HL-60 (cell line): Measurements from ENCODE around the gene MED10.

ENCODE experiments used
- DNase-seq, 2 experiments: peaks; one replicate each; pipeline ENCODE4 v3.0.0-alpha.2; 2010 to 2020; ENCODE audit warnings: low read depth in 1 of 2, low spot score in 1 of 2
- H3K27ac ChIP-seq: fragments of 250-450 bp; sonication (Bioruptor Pico); replicated peaks from 2 replicates; pipeline ENCODE4 v1.5.1; 2020; ENCODE audit warnings: mild to moderate bottlenecking, moderate library complexity
- H3K27me3 ChIP-seq: fragments of 250-450 bp; sonication (Bioruptor Pico); 2 replicates; pipeline ENCODE4 v1.5.1; 2021; ENCODE audit warnings: mild to moderate bottlenecking, moderate library complexity; ENCODE audit not compliant: insufficient read depth, poor library complexity, severe bottlenecking
- H3K4me3 ChIP-seq: replicated peaks from 2 replicates; pipeline ENCODE4 v1.5.1; 2011; ENCODE audit warnings: mild to moderate bottlenecking, control low read depth, low read length; ENCODE audit not compliant: insufficient read depth
- GABPA ChIP-seq: IDR thresholded peaks from 2 replicates; pipeline ENCODE4 v1.6.1; 2012; ENCODE audit warnings: low read depth
- POLR2AphosphoS5 ChIP-seq: IDR thresholded peaks from 2 replicates; pipeline ENCODE4 v1.6.1; 2012; ENCODE audit warnings: low read depth
- SPI1 ChIP-seq: IDR thresholded peaks from 2 replicates; pipeline ENCODE4 v1.6.1; 2012; ENCODE audit warnings: low read depth, mild to moderate bottlenecking, borderline replicate concordance
- long read RNA-seq: library from polyadenylated mRNA; unstranded; transcript quantifications from one replicate; pipeline ENCODE4 v2.0.0, GENCODE V29; 2020
- TF ChIP-seq, protein P1 (sequence below): IDR thresholded peaks from one replicate; pipeline ENCODE4 v1.5.1; 2011; ENCODE audit warnings: low read length, control low read depth, inconsistent platforms; ENCODE audit not compliant: insufficient read depth
- TF ChIP-seq, protein P2 (sequence below): IDR thresholded peaks from 2 replicates; pipeline ENCODE4 v1.6.1; 2012; ENCODE audit warnings: low read depth; ENCODE audit not compliant: insufficient replicate concordance

Gene MED10, protein sequence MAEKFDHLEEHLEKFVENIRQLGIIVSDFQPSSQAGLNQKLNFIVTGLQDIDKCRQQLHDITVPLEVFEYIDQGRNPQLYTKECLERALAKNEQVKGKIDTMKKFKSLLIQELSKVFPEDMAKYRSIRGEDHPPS
- long read RNA-seq, transcript MED10-201 (4 exons, 1,141 nt) = major isoform, 72 of 99 reads
- long read RNA-seq, partial matches to known transcripts = 0 of 99 reads
- long read RNA-seq, other reads (novel, unspliced or antisense) = 26 of 99 reads

DNA sequence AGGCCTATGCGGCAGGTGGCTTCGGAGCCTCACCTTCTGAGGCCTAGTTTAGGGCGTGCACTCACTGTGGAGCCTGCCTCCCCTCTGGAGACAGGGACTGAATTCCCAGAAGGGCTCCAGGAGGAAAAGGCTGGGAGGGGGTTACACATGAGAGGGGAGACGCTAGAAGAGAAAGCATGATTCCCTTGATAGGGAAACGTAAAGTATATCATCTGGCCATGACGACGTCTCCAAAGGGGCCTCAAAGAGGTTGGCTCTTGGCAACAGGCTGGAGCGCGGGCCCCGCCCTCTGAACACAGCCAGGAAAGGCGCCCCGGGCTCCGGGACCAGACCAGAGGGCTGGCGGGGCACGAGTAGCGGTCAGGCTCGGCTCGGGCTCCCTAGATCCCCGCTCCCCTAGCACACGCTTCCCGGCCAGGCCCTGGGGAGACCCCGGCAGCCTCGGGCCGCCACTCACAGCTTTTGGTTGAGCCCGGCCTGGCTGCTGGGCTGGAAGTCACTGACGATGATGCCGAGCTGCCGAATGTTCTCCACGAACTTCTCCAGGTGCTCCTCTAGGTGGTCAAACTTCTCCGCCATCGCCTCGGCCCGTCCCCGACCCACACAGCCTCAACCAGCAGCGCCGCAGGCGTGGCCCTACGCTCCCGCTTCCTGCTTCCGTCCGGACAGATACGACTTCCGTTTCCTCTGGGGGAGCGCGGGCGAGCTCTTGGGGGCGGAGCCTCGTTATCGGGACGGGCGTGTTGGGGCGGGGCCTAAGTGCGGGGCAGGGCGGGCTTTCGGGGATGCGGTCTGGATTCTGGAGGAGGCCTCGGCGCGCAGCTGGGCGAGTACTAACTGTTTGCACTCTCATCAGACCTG, at the start of gene MED10:
MED10 (minus strand) TSS at position 643 of the 861 bp plus-strand sequence; CDS start at position 579, 64 bp downstream.
- Histone ChIP-seq H3K27me3 (peaks cover 2% of the 10 kb centered on the region), H3K27ac (peak within 1 kb of the TSS; percentile 88), H3K4me3 (peak within 1 kb of the TSS; percentile 88)
- DNase-seq = peak; percentile 88 to 96
- TF ChIP-seq POLR2AphosphoS5 = peak; percentile 86; the same call in 1 of the 2 replicates
- peak; percentile 56; the same call in 1 of the 2 replicates for TF ChIP-seq SPI1
- TF ChIP-seq, protein P1, sequence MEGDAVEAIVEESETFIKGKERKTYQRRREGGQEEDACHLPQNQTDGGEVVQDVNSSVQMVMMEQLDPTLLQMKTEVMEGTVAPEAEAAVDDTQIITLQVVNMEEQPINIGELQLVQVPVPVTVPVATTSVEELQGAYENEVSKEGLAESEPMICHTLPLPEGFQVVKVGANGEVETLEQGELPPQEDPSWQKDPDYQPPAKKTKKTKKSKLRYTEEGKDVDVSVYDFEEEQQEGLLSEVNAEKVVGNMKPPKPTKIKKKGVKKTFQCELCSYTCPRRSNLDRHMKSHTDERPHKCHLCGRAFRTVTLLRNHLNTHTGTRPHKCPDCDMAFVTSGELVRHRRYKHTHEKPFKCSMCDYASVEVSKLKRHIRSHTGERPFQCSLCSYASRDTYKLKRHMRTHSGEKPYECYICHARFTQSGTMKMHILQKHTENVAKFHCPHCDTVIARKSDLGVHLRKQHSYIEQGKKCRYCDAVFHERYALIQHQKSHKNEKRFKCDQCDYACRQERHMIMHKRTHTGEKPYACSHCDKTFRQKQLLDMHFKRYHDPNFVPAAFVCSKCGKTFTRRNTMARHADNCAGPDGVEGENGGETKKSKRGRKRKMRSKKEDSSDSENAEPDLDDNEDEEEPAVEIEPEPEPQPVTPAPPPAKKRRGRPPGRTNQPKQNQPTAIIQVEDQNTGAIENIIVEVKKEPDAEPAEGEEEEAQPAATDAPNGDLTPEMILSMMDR = no peak
- TF ChIP-seq, protein P2, sequence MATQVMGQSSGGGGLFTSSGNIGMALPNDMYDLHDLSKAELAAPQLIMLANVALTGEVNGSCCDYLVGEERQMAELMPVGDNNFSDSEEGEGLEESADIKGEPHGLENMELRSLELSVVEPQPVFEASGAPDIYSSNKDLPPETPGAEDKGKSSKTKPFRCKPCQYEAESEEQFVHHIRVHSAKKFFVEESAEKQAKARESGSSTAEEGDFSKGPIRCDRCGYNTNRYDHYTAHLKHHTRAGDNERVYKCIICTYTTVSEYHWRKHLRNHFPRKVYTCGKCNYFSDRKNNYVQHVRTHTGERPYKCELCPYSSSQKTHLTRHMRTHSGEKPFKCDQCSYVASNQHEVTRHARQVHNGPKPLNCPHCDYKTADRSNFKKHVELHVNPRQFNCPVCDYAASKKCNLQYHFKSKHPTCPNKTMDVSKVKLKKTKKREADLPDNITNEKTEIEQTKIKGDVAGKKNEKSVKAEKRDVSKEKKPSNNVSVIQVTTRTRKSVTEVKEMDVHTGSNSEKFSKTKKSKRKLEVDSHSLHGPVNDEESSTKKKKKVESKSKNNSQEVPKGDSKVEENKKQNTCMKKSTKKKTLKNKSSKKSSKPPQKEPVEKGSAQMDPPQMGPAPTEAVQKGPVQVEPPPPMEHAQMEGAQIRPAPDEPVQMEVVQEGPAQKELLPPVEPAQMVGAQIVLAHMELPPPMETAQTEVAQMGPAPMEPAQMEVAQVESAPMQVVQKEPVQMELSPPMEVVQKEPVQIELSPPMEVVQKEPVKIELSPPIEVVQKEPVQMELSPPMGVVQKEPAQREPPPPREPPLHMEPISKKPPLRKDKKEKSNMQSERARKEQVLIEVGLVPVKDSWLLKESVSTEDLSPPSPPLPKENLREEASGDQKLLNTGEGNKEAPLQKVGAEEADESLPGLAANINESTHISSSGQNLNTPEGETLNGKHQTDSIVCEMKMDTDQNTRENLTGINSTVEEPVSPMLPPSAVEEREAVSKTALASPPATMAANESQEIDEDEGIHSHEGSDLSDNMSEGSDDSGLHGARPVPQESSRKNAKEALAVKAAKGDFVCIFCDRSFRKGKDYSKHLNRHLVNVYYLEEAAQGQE = no peak
- TF ChIP-seq GABPA = peak; percentile 85

DNA sequence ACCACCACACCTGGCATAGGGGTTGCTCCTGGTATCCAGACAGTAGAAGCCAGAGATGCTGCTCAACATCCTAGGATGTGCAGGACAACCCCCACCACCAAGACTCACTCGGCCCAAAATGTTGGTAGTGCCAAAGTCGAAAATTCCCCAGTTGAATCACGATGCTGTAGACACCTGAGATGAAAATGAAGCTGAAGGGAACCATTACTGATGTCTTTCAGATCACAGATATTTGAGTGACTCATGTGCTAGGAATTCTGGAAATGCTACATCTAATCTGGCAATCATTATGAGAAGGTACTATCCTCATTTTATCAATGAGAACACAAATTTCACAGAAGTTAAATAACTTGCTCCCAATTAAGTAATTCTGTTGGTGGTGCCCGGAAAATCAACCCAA, 49.3 kb upstream of the MED10 start:
- no peak for DNase-seq
- Histone ChIP-seq H3K27ac (no peak overlapping the region), H3K27me3 (peaks cover 6% of the 10 kb centered on the region), H3K4me3 (no peak overlapping the region)
- TF ChIP-seq SPI1 (no peak), POLR2AphosphoS5 (no peak), GABPA (no peak)
- TF ChIP-seq, protein P1 = no peak

DNA sequence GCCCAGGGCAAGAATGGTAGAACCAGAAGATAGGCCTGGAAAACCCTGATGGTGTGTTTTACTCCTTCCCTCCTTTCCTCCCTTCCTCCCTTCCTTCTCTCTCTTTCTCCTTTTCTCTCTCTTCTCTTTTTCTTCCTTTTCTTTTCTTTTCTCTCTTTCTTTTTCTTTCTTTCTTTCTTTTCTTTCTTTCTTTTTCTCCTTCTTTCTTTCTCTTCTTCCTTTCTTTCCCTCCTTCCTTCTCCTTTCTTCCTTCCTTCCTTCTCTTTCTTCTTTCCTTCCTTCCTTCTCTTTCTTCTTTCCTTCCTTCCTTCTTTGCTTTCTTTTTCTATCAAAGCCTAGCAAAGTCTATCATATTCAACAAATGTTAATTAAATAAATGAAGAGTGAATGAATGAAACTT, 46.4 kb upstream of the MED10 start:
- Histone ChIP-seq H3K4me3 (no peak overlapping the region), H3K27ac (no peak overlapping the region), H3K27me3 (peaks cover 2% of the 10 kb centered on the region)
- no peak for DNase-seq
- TF ChIP-seq GABPA (no peak), SPI1 (no peak), POLR2AphosphoS5 (no peak)
- TF ChIP-seq, protein P1 = no peak
- TF ChIP-seq, protein P2 = no peak
